H1 (cell line): ENCODE measurements around the gene AP1M1. TPM values are rescaled to one million over a fixed set of nuclear protein-coding genes. Genes with fewer than 3 reads are reported as not detected.

ENCODE experiments used
- CTCF ChIA-PET: fragments of 300-600 bp; sonication (Branson Sonifier 250); formaldehyde crosslinking; loops from one replicate; lab custom pipeline; 2021; ENCODE audit not compliant: partially characterized antibody; lab: Charles Lee
- POLR2A ChIA-PET: fragments of 300-600 bp; sonication (Branson Sonifier 250); formaldehyde crosslinking; loops from one replicate; lab custom pipeline; 2021; ENCODE audit warnings: inconsistent platforms; ENCODE audit not compliant: partially characterized antibody; lab: Charles Lee
- DNase-seq, 2 experiments: peaks; one replicate each; pipeline versions ENCODE4 v3.0.0 to v3.0.0-alpha.2; 2010 to 2022; ENCODE audit warnings: low spot score in 2 of 2, low read depth in 1 of 2, mixed read lengths in 1 of 2
- FAIRE-seq: peaks from 2 replicates; lab custom pipeline; 2011; peaks lifted over from hg19 to GRCh38; lab: Jason Lieb, UNC
- H2AFZ ChIP-seq: 2 replicates; pipeline ENCODE4 v1.8.1; 2012; ENCODE audit warnings: low read length, inconsistent platforms
- H2AK5ac ChIP-seq: 2 replicates; pipeline ENCODE4 v1.6.1; 2013; ENCODE audit warnings: low read depth, low read length
- H2BK120ac ChIP-seq: replicated peaks from 2 replicates; pipeline ENCODE3; 2013; ENCODE audit warnings: low read depth, low read length, inconsistent platforms
- H2BK12ac ChIP-seq: 2 replicates; pipeline ENCODE4 v1.6.1; 2013; ENCODE audit warnings: low read depth, low read length
- H2BK15ac ChIP-seq: 2 replicates; pipeline ENCODE4 v1.6.1; 2013; ENCODE audit warnings: low read length
- H2BK20ac ChIP-seq: 2 replicates; pipeline ENCODE4 v1.6.1; 2013; ENCODE audit warnings: low read length
- H2BK5ac ChIP-seq: 2 replicates; pipeline ENCODE4 v1.6.1; 2013; ENCODE audit warnings: low read depth, low read length
- H3K14ac ChIP-seq: 2 replicates; pipeline ENCODE4 v1.6.1; 2013; ENCODE audit warnings: inconsistent platforms; ENCODE audit not compliant: insufficient read length
- H3K18ac ChIP-seq: 2 replicates; pipeline ENCODE4 v1.6.1; 2013; ENCODE audit warnings: low read length; ENCODE audit errors: extremely low read depth
- H3K23ac ChIP-seq: 2 replicates; pipeline ENCODE4 v1.6.1; 2013; ENCODE audit warnings: inconsistent platforms; ENCODE audit not compliant: insufficient read length
- H3K23me2 ChIP-seq: 2 replicates; pipeline ENCODE4 v1.6.1; 2013; ENCODE audit warnings: low read depth, low read length
- H3K27ac ChIP-seq: 2 replicates; pipeline ENCODE4 v1.6.1; 2011; ENCODE audit warnings: low read depth, low read length, inconsistent platforms
- H3K27me3 ChIP-seq, 4 experiments: replicated peaks in 1 of 4; 1 replicate in 1 of 4; 2 replicates in 3 of 4; pipeline versions ENCODE4 v1.6.1 to v1.8.1; 2011 to 2013; ENCODE audit warnings: low read length in 3 of 4, mild to moderate bottlenecking in 3 of 4, inconsistent platforms in 2 of 4, mixed read lengths in 2 of 4, moderate library complexity in 1 of 4; ENCODE audit not compliant: control insufficient read depth in 3 of 4, insufficient read depth in 3 of 4; ENCODE audit errors: extremely low read depth in 1 of 4
- H3K36me3 ChIP-seq, 4 experiments: 2 replicates each; pipeline versions ENCODE4 v1.6.1 to v1.8.1; 2011 to 2013; ENCODE audit warnings: mild to moderate bottlenecking in 4 of 4, low read length in 3 of 4, moderate library complexity in 2 of 4, control low read depth in 1 of 4, inconsistent platforms in 1 of 4; ENCODE audit not compliant: insufficient read depth in 4 of 4, control insufficient read depth in 2 of 4
- H3K4ac ChIP-seq: replicated peaks from 2 replicates; pipeline ENCODE3; 2013; ENCODE audit warnings: low read length, low read depth, mixed read lengths, inconsistent platforms; ENCODE audit not compliant: insufficient read length
- H3K4me1 ChIP-seq, 4 experiments: replicated peaks in 1 of 4; 1 replicate in 1 of 4; 2 replicates in 3 of 4; pipeline versions ENCODE4 v1.6.1 to v1.8.1; 2011 to 2013; ENCODE audit warnings: low read length in 3 of 4, inconsistent platforms in 2 of 4, mixed read lengths in 1 of 4; ENCODE audit not compliant: insufficient read depth in 4 of 4, control insufficient read depth in 3 of 4
- H3K4me2 ChIP-seq, 2 experiments: 2 replicates each; pipeline versions ENCODE4 v1.6.1 to v1.8.1; 2011 to 2013; ENCODE audit warnings: low read depth in 2 of 2, low read length in 2 of 2, control low read depth in 1 of 2, inconsistent platforms in 1 of 2, mild to moderate bottlenecking in 1 of 2; ENCODE audit not compliant: insufficient read depth in 1 of 2
- H3K4me3 ChIP-seq, 4 experiments: fragments of 200-600, 300-600 bp in 1 of 4; sonication (generic), shearing (Covaris generic), sonication (Bioruptor Twin) in 1 of 4; 2 replicates each; pipeline versions ENCODE4 v1.5.1 to v1.8.1; 2011 to 2016; ENCODE audit warnings: low read length in 4 of 4, low read depth in 3 of 4, control low read depth in 2 of 4, inconsistent platforms in 2 of 4, mild to moderate bottlenecking in 2 of 4, mixed read lengths in 1 of 4, moderate library complexity in 1 of 4; ENCODE audit not compliant: insufficient read depth in 2 of 4; ENCODE audit errors: extremely low read depth in 1 of 4
- H3K56ac ChIP-seq: replicated peaks from 2 replicates; pipeline ENCODE3; 2013; ENCODE audit warnings: low read depth, mild to moderate bottlenecking, mixed read lengths, low read length, inconsistent platforms; ENCODE audit not compliant: insufficient read length
- H3K79me1 ChIP-seq: 2 replicates; pipeline ENCODE4 v1.6.1; 2013; ENCODE audit warnings: low read depth, low read length, control low read depth
- H3K79me2 ChIP-seq, 2 experiments: 2 replicates each; pipeline versions ENCODE4 v1.6.1 to v1.8.1; 2012 to 2013; ENCODE audit warnings: low read length in 2 of 2, mild to moderate bottlenecking in 2 of 2, inconsistent platforms in 1 of 2; ENCODE audit not compliant: insufficient read depth in 2 of 2, control insufficient read depth in 1 of 2
- H3K9ac ChIP-seq, 4 experiments: replicated peaks in 1 of 4; 1 replicate in 1 of 4; 2 replicates in 3 of 4; pipeline versions ENCODE4 v1.6.1 to v1.8.1; 2011 to 2013; ENCODE audit warnings: low read depth in 3 of 4, low read length in 3 of 4, control low read depth in 2 of 4, mild to moderate bottlenecking in 2 of 4, moderate library complexity in 2 of 4, inconsistent platforms in 1 of 4; ENCODE audit errors: extremely low read depth in 1 of 4
- H3K9me3 ChIP-seq, 2 experiments: 2 replicates each; pipeline versions ENCODE4 v1.6.1 to v1.8.1; 2012 to 2013; ENCODE audit warnings: mild to moderate bottlenecking in 2 of 2, moderate library complexity in 2 of 2, control low read depth in 1 of 2, inconsistent platforms in 1 of 2, low read depth in 1 of 2, low read length in 1 of 2, mixed read lengths in 1 of 2; ENCODE audit not compliant: insufficient read depth in 2 of 2
- H4K20me1 ChIP-seq, 2 experiments: replicated peaks in 1 of 2; 2 replicates each; pipeline versions ENCODE3 to v1.8.1; 2011 to 2013; ENCODE audit warnings: inconsistent platforms in 2 of 2, low read length in 2 of 2, mild to moderate bottlenecking in 1 of 2; ENCODE audit not compliant: insufficient read depth in 2 of 2, control insufficient read depth in 1 of 2
- H4K5ac ChIP-seq: 2 replicates; pipeline ENCODE4 v1.6.1; 2013; ENCODE audit warnings: low read length, low read depth, mixed read lengths, inconsistent platforms; ENCODE audit not compliant: insufficient read length
- H4K8ac ChIP-seq: 2 replicates; pipeline ENCODE4 v1.8.0; 2013; ENCODE audit warnings: mild to moderate bottlenecking, moderate library complexity, low read length, inconsistent platforms; ENCODE audit not compliant: insufficient read depth; ENCODE audit errors: extremely low read depth
- H4K91ac ChIP-seq: replicated peaks from 2 replicates; pipeline ENCODE3; 2013; ENCODE audit warnings: low read length, mixed read lengths, inconsistent platforms; ENCODE audit not compliant: insufficient read length
- E2F6 ChIP-seq: IDR thresholded peaks from 2 replicates; pipeline ENCODE4 v1.6.1; 2012; ENCODE audit warnings: inconsistent platforms
- PHF8 ChIP-seq: fragments of 200-600 bp; sonication (generic); conservative IDR thresholded peaks from 2 replicates; pipeline ENCODE4 v1.7.1; 2012; ENCODE audit warnings: low read depth, mild to moderate bottlenecking, inconsistent platforms, low read length, moderate library complexity
- POLR2A ChIP-seq, 2 experiments: IDR thresholded peaks; 1 replicate in 1 of 2; 2 replicates in 1 of 2; pipeline ENCODE4 v1.6.1; 2011; ENCODE audit warnings: low read depth in 2 of 2, low read length in 2 of 2, mild to moderate bottlenecking in 2 of 2; ENCODE audit errors: control extremely low read depth in 1 of 2
- RXRA ChIP-seq: IDR thresholded peaks from 2 replicates; pipeline ENCODE4 v1.6.1; 2011; ENCODE audit warnings: low read depth, mild to moderate bottlenecking, low read length, moderate library complexity; ENCODE audit not compliant: insufficient read depth
- SP2 ChIP-seq: IDR thresholded peaks from 2 replicates; pipeline ENCODE4 v1.6.1; 2012; ENCODE audit warnings: mild to moderate bottlenecking, low read length, inconsistent platforms
- USF2 ChIP-seq: IDR thresholded peaks from 2 replicates; pipeline ENCODE4 v1.6.1; 2011; ENCODE audit warnings: low read length, improper control_type of control experiment
- YY1 ChIP-seq: IDR thresholded peaks from 2 replicates; pipeline ENCODE4 v1.6.1; 2011; ENCODE audit warnings: low read depth, mild to moderate bottlenecking, low read length
- WGBS, 2 experiments: shearing (Covaris generic) in 1 of 2; methylation state at CpG; one replicate each; pipeline versions ENCODE4 v1.1.6 to v1.1.7; 2013 to 2015; ENCODE audit warnings: low lambda C conversion rate in 2 of 2, mixed read lengths in 2 of 2, inconsistent platforms in 1 of 2, low coverage in 1 of 2, missing lambda C conversion rate in 1 of 2; ENCODE audit not compliant: insufficient replicate concordance in 2 of 2, insufficient coverage in 1 of 2, insufficient read length in 1 of 2; ENCODE audit errors: extremely low coverage in 1 of 2, missing lambda C conversion rate in 1 of 2; 5-methylcytosine and 5-hydroxymethylcytosine counted together
- polyA plus RNA-seq, 7 experiments: library from polyadenylated mRNA; depleted of rRNA in 3 of 7; stranded (reverse) in 5 of 7; unstranded in 2 of 7; fragments of >200 nt in 5 of 7; fragments of 200-250 nt in 2 of 7; gene quantifications; 1 replicate in 5 of 7; 2 replicates in 1 of 7; 4 replicates in 1 of 7; pipeline versions ENCODE4 v1.2.1 to v1.2.3, GENCODE V29; 2011 to 2013; ENCODE audit warnings: missing spikeins in 2 of 7, mixed read lengths in 2 of 7
- total RNA-seq: library from RNA; stranded (reverse); fragmentation: NEBNext Ultra II Directional; extraction: Animal tissue kit (Norgen Biotek cat#: 25700); gene quantifications from 2 replicates; pipeline ENCODE4 v1.2.1, GENCODE V29; 2021

Gene AP1M1
- total and polyA plus RNA-seq, 2 of the 8 experiments (the other 6 are each of a cell fraction or from before 2014, with no cell fraction given): 30.9 to 37.5 TPM

DNA sequence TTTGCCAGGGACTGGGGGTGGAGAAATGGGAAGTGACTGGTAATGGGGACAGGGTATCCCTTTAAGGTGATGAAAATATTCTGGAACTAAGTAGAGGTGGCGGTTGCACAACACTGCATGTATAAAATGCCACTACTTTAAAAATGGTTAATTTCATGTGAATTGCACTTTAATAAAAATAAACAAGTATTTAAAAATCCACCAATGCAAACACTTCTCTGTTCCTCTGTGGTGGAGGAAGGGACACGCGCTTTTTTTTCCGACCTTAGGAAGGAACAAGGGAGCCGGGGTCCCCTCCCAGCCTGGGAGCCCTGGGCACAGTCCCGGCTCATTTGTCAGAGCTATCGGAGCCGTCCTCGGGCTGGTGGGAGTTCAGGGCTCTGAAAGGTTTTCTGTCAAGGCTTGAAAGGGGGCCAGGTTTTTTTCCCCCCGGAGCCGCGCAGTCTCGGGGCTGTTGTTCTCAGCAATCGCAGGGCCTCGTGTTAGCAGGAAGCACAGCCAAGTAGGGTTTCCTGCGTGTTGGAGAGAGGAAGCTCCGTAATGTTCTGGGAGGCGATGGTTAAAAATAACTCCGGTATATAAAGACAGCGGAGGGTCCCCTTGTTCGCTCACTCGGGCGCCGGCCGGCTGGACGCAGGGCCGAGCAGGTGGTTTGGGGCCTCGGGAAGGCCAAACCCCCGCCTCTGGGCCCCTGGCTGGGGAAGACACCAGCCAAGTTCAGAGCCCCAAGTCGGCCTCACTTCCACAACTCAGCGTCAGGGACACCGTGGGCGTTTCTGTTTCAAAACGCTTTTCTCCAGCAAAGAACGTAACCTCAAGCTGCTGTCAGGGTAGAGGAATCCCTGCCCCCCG, 85.7 kb downstream of the AP1M1 start:
- Histone ChIP-seq H3K18ac (no peak overlapping the region), H3K79me1 (no peaks in the 10 kb centered on the region), H4K5ac (no peak overlapping the region), H3K36me3 (no peaks in the 10 kb centered on the region), H3K4ac (no peak overlapping the region), H3K4me3 (no peak overlapping the region), H3K79me2 (no peaks in the 10 kb centered on the region), H4K20me1 (no peaks in the 10 kb centered on the region), H3K23me2 (no peaks in the 10 kb centered on the region), H2BK20ac (no peak overlapping the region), H3K23ac (no peak overlapping the region), H2BK15ac (no peak overlapping the region), H3K9me3 (no peaks in the 10 kb centered on the region), H3K14ac (no peak overlapping the region), H3K9ac (no peak overlapping the region), H2AFZ (no peak overlapping the region), H3K56ac (no peak overlapping the region), H2BK5ac (no peak overlapping the region), H4K91ac (no peak overlapping the region), H2AK5ac (no peak overlapping the region), H2BK12ac (no peak overlapping the region), H4K8ac (peak overlapping the region; percentile 9; the same call in 1 of the 2 replicates), H2BK120ac (no peak overlapping the region), H3K4me1 (peaks cover 0 to 11% (median 7%) of the 10 kb centered on the region in 4 experiments; a peak in 4 of 7 replicates), H3K4me2 (no peak overlapping the region), H3K27me3 (no peaks in the 10 kb centered on the region), H3K27ac (no peak overlapping the region)
- FAIRE-seq (no peak), DNase-seq (no peak)
- ChIA-PET CTCF (interaction anchor here (0.7 to 0.9 kb wide), 2 partner anchors 35 to 111 kb away, joined by 3 read pairs; no protein-coding TSS in a partner anchor), POLR2A (interaction anchor here (0.6 kb wide), 2 partner anchors 200 to 733 kb away, joined by 3 read pairs; no protein-coding TSS in a partner anchor)
- 80% methylated on average over 34 of the region's 36 CpGs; no CpG with 5 or more reads in 1 of the 2 experiments for WGBS, 2 experiments
- TF ChIP-seq PHF8: no peak
- no peak for TF ChIP-seq E2F6
- TF ChIP-seq YY1: no peak
- TF ChIP-seq USF2: no peak
- no peak for TF ChIP-seq RXRA
- no peak for TF ChIP-seq SP2
- TF ChIP-seq POLR2A (IDR thresholded peaks at IDR 0.05; ENCODE audit: control extremely low read depth in 1 of 2, low read depth in 2 of 2, low read length in 2 of 2): no peak
